GM23338 (cell line): Measurements from ENCODE around the gene SCNN1G.

ENCODE experiments used
- CREB1 ChIP-seq: fragments of 250-450 bp; sonication (Bioruptor Pico); IDR thresholded peaks from 2 replicates; pipeline ENCODE4 v1.5.0; 2020; ENCODE audit warnings: low read depth, mild to moderate bottlenecking, moderate library complexity
- EZH2 ChIP-seq: fragments of 200-600 bp; sonication (generic); IDR thresholded peaks from one replicate; pipeline ENCODE4 v1.8.0; 2017; ENCODE audit warnings: antibody characterized with exemption, mild to moderate bottlenecking, low read depth; ENCODE audit not compliant: unreplicated experiment
- EZH2phosphoT487 ChIP-seq: fragments of 200-600 bp; sonication (generic); IDR thresholded peaks from one replicate; pipeline ENCODE4 v1.8.1; 2018; ENCODE audit warnings: antibody characterized with exemption; ENCODE audit not compliant: unreplicated experiment
- JUNB ChIP-seq: IDR thresholded peaks from one replicate; pipeline ENCODE4 v1.6.1; 2016; ENCODE audit warnings: antibody characterized with exemption; ENCODE audit not compliant: unreplicated experiment
- NANOG ChIP-seq: IDR thresholded peaks from 2 replicates; pipeline ENCODE4 v1.6.1; 2016; ENCODE audit warnings: antibody characterized with exemption, borderline replicate concordance
- POLR2AphosphoS5 ChIP-seq: IDR thresholded peaks from 2 replicates; pipeline ENCODE4 v1.6.1; 2016; ENCODE audit warnings: antibody characterized with exemption, low read depth
- STAT1 ChIP-seq: IDR thresholded peaks from one replicate; pipeline ENCODE4 v1.6.1; 2016; ENCODE audit warnings: antibody characterized with exemption; ENCODE audit not compliant: unreplicated experiment
- ZNF114 ChIP-seq: fragments of 250-450 bp; sonication (Bioruptor Pico); IDR thresholded peaks from 2 replicates; pipeline ENCODE4 v1.5.0; 2020; ENCODE audit warnings: mild to moderate bottlenecking, moderate library complexity
- ZNF331 ChIP-seq: fragments of 250-450 bp; sonication (Bioruptor Pico); IDR thresholded peaks from 2 replicates; pipeline ENCODE4 v1.5.0; 2020; ENCODE audit warnings: low read depth, mild to moderate bottlenecking, moderate library complexity
- TF ChIP-seq, protein P1 (sequence below), 2 experiments: fragments of 200-600 bp in 1 of 2; sonication (generic) in 1 of 2; conservative IDR thresholded peaks; 2 replicates each; pipeline versions ENCODE4 v1.5.1 to v1.6.1; 2016 to 2017; ENCODE audit warnings: antibody characterized with exemption in 2 of 2, low read depth in 2 of 2, mild to moderate bottlenecking in 2 of 2, moderate library complexity in 1 of 2
- TF ChIP-seq, protein P2 (sequence below): IDR thresholded peaks from one replicate; pipeline ENCODE4 v1.6.1; 2018; ENCODE audit warnings: antibody characterized with exemption; ENCODE audit not compliant: unreplicated experiment
- TF ChIP-seq, protein P3 (sequence below): IDR thresholded peaks from 2 replicates; pipeline ENCODE4 v1.6.1; 2016; ENCODE audit warnings: antibody characterized with exemption

DNA sequence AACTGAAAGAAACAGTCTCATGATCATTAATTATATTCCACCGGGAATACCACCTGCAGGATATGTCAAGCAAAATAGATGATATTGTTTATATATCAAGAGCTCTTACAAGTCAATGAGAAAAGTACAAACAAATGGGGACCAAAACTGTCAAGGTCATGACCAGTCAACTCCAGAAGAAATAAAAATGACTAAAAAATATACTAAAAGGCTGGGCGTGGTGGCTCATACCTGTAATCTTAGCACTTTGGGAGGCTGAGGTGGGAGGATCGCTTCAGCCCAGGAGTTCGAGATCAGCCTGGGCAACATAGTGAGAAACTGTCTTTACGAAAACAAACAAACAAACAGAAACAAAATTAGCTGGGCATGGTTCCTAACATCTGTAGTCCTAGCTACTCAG is 69.8 kb downstream of the SCNN1G start:
- TF ChIP-seq, protein P1, sequence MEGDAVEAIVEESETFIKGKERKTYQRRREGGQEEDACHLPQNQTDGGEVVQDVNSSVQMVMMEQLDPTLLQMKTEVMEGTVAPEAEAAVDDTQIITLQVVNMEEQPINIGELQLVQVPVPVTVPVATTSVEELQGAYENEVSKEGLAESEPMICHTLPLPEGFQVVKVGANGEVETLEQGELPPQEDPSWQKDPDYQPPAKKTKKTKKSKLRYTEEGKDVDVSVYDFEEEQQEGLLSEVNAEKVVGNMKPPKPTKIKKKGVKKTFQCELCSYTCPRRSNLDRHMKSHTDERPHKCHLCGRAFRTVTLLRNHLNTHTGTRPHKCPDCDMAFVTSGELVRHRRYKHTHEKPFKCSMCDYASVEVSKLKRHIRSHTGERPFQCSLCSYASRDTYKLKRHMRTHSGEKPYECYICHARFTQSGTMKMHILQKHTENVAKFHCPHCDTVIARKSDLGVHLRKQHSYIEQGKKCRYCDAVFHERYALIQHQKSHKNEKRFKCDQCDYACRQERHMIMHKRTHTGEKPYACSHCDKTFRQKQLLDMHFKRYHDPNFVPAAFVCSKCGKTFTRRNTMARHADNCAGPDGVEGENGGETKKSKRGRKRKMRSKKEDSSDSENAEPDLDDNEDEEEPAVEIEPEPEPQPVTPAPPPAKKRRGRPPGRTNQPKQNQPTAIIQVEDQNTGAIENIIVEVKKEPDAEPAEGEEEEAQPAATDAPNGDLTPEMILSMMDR (conservative IDR thresholded peaks at IDR 0.05; ENCODE audit: low read depth in 2 of 2), result no peak
- TF ChIP-seq EZH2 (no peak), ZNF114 (no peak), CREB1 (CRISPR knock-in tag) (no peak), EZH2phosphoT487 (no peak), POLR2AphosphoS5 (no peak), JUNB (no peak), NANOG (no peak), STAT1 (no peak), ZNF331 (CRISPR knock-in tag) (no peak)
- TF ChIP-seq, protein P2, sequence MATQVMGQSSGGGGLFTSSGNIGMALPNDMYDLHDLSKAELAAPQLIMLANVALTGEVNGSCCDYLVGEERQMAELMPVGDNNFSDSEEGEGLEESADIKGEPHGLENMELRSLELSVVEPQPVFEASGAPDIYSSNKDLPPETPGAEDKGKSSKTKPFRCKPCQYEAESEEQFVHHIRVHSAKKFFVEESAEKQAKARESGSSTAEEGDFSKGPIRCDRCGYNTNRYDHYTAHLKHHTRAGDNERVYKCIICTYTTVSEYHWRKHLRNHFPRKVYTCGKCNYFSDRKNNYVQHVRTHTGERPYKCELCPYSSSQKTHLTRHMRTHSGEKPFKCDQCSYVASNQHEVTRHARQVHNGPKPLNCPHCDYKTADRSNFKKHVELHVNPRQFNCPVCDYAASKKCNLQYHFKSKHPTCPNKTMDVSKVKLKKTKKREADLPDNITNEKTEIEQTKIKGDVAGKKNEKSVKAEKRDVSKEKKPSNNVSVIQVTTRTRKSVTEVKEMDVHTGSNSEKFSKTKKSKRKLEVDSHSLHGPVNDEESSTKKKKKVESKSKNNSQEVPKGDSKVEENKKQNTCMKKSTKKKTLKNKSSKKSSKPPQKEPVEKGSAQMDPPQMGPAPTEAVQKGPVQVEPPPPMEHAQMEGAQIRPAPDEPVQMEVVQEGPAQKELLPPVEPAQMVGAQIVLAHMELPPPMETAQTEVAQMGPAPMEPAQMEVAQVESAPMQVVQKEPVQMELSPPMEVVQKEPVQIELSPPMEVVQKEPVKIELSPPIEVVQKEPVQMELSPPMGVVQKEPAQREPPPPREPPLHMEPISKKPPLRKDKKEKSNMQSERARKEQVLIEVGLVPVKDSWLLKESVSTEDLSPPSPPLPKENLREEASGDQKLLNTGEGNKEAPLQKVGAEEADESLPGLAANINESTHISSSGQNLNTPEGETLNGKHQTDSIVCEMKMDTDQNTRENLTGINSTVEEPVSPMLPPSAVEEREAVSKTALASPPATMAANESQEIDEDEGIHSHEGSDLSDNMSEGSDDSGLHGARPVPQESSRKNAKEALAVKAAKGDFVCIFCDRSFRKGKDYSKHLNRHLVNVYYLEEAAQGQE, result no peak
- TF ChIP-seq, protein P3, sequence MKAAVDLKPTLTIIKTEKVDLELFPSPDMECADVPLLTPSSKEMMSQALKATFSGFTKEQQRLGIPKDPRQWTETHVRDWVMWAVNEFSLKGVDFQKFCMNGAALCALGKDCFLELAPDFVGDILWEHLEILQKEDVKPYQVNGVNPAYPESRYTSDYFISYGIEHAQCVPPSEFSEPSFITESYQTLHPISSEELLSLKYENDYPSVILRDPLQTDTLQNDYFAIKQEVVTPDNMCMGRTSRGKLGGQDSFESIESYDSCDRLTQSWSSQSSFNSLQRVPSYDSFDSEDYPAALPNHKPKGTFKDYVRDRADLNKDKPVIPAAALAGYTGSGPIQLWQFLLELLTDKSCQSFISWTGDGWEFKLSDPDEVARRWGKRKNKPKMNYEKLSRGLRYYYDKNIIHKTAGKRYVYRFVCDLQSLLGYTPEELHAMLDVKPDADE, result no peak
